HG03469 (cell line): ENCODE results near the gene TMEM187.
A peak's percentile ranks its signal among the peaks of the same experiment; 100 is the strongest.

Experiments
- ATAC-seq: cut with Tn5 transposase; IDR thresholded peaks from one replicate; pipeline ENCODE4 v1.9.1; 2021; ENCODE audit warnings: mild to moderate bottlenecking, moderate library complexity, moderate number of reproducible peaks; ENCODE audit not compliant: unreplicated experiment

Gene TMEM187

DNA sequence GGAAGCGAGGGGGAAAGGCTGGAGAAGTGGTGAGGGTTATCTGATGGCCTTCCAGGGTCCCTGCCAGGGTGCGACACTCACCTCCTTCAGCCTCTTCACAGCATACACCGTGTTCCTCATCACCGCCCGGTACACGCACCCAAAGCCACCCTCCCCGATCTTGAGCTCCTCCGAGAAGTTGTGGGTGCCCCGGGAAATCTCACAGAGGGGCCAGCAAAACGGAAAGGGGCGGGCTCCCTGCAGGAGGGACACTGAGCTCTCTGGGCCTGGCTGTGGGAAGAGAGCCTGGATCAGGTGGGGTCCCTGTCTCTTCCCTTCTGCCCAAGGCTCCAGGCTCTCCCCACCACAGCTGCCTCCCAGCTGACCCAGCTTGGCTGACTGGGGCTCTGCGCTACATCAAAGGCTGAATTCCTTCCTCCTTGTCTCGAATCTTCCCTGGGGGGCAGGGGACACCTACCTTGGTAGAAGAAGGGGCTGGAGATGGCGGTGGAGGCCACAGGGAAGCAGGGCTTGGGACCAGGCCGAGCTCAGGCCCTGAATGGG is 46.0 kb downstream of the TMEM187 start:
- no peak for ATAC-seq

DNA sequence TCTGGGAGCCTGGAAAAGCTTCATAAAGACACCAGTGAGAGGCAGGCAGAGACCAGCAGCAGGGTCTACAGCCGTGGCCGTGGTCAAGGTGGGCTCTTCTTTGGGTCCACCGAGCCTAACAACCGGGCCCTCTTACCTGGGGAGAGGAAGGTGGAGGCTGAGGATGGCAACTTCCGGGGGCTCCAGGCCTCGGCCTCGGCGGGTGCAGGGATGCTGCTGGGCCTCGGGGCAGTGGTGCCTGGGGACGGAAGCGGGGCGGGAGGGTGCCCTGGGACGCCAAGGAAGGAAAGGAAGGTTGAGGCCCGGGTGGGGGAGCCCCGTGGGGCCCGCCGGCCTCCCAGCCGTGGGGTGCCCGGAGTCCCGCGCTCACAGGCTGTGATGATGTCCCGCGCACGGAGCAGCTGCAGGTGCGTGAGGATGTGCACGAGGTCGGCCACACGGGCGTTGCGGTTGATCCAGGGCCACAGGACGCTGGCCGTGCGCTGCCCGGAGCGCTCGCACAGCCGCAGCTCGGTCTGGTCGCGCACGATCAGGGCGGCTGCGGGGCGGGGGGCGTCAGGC is 46.6 kb downstream of the TMEM187 start:
- ATAC-seq = no peak

DNA sequence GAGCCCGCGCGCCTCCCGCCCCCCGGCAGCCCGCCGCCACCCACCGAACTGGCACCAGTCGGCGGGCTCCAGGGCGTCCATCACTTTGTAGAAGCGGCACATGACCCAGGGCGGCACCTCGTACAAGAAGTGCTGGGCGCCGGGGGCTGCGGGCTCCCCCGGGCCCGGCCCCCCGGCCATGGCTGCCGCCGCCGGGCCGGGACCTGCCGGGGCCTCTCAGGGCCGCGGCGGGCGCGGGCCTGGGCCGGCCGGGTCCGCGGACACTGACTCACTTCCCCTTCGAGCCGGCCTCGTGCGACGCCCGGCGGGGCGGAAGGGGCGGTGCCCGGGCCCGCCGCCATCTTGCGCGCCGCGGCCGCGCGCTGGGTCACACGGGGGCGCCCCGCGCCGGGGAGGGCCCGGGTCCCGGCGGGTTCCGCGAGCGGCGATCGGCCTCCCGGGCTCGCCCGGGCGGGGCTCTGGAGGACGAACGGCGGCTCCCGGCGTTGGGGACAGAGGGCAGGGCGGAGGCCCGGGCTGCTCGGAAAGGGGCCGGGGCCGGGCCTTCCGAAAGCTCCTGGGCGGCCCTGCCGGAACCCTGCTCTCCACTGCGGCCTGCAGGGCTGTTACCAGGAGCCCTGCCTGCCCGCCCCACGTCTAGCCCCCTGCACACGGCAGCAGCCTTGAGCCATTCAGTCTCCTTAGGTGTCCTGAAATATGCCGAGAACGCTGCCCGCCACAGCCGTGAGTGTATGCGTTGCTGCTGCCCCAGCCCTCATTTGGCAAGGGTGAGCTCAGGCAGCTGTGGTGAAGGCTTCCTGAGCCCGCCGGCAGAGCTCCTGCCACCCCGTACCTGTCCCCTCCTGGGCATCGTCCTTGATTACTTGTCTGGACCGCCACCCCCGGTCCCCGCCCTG is 47.3 kb downstream of the TMEM187 start, which contains the start of gene IRAK1:
TSS of gene IRAK1 (minus strand) at position 270 of the 896 bp plus-strand sequence. CDS start at position 180, 90 bp downstream.
- ATAC-seq = peak; percentile 55

DNA sequence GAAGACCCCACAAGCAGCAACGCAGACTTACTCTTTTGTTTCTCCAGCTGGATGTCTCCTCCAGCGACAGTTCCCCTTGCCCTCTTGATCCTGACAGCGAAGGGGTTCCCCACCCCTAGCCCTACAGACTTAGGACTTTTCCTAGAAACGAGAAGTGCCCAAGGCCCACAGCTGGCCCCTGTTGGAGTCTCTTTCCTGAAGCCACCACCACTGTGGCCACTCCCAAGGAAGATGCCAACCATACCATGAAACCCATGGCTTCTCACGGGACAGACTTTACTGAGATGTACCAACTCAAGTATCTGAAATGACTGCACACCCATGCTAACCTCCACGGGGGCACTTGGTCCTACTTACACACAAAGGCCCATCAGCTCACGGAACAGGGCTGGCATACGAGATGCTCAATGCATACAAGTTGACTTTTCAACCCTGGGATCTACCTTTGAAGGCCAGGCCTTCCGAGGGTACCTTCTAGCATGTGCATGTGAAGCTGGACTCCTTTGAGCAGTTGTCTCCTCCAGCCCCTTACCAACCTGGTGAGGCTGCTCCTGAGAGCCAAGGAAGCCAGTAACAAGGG is 48.1 kb downstream of the TMEM187 start:
- no peak for ATAC-seq

DNA sequence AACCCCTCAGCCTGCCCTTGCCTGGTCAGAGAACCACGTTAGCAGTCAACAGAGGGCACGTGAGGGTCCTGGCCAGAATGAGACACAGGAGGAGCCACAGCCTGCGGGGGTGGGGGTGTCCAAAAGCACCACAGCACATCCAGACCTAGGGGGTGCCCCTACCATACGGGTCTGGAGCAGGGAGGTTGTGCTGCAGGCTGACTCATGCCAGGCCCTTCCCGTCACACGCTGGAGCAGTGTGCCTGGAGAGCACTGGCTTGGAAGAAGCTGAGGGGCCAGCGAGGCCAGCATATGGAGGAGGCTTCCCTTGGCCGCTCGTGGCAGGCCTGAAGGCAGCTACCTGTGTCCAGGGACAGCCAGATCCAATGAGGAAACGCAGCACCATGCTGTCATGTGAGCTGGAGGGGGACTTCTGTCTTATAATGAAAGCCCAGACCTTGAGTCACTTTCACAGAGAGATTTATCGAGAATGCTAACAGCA is 48.6 kb downstream of the TMEM187 start:
- ATAC-seq = no peak

DNA sequence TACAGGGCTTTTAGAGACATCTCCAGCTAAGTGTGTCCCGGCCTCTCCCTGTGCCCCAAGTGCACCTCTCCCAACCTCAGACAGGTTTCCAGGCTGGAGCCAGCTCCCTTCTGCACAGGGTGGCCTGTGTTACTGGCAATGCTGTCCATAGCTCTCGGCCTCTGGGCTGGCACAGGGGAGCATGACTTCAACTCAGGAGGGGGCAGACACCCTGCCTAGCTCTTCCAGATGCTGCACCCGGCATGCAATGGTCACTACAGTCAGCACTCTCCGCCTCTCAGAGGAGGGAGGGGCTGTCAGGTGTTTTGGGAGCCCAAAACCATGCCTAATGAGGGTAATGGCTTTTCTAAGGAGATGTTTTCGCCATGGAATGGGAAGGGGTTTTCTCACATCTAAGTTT is 49.6 kb downstream of the TMEM187 start:
- ATAC-seq = no peak

DNA sequence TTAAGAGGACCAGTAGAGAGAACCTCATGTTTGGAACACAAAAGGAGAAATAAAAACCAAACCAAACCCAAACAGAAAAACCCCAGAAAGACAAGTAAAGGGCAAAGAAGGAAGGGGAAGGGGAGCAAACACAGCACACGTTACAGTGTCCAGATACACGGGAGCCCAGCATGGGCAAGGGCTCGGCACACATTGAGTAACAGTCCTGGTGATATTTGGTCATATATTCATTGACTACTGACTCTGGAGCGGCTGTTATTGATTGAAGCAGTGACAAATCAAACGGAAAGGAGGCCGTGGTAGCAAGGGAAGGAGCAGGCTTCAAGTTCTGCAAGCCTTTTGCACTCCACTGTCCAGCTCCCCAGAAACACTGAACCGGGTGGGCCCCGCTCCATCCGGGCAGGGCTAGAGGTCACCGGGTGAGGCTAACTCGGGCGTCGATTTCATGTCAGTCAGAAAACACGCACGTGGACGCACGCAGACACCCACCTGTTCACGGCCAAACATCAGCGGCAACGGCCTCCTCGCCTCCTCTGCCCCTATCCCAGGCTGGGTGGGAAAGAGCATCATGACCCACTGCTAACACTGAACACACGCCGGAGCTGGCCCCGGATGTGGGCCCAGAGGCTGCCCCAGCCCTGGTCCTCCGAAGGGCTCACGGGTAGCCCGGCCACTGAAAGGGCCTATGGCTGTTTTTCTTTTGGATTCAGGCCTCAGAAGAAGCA is 50.9 kb downstream of the TMEM187 start:
- ATAC-seq = no peak

DNA sequence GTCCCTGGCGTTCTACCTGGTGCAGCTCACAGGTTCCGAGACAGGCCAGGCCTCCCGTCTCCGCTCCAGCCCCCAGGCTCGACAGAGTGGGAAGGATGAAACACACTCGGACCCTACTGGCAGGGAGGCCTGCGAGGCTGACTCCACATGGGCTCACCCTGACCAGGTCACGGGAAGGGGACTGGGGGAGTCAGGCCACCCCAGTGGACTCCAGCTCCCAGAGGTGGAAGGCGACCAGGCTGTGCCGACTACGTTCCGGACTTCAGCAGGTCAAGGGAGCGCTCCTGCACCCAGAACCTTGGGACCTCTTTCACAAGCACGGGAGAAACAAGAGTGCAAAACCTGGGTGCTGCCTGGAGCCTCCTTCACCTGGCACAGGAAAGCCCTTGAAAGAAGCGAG is 51.7 kb downstream of the TMEM187 start:
- ATAC-seq = no peak

DNA sequence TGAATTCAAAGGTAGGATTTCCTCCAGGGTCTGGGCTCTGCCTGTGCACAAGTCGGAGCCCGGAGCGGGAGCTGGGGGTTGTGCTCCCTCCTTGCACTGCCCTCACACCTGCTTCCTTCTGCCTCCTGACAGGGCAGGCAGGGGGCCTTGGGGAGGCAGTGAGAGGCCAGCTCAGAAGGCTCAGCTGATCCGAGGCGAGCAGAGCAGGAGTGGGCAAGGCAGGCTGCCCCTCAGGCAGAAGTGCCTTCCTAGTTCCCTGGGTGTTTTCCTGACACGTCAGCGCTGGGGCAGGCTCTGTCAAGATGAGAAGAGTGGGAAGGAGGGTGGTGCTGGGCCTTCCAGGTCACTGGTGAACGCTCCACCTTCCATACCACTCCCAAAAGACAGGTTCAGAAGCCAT is 52.7 kb downstream of the TMEM187 start:
- ATAC-seq = no peak

DNA sequence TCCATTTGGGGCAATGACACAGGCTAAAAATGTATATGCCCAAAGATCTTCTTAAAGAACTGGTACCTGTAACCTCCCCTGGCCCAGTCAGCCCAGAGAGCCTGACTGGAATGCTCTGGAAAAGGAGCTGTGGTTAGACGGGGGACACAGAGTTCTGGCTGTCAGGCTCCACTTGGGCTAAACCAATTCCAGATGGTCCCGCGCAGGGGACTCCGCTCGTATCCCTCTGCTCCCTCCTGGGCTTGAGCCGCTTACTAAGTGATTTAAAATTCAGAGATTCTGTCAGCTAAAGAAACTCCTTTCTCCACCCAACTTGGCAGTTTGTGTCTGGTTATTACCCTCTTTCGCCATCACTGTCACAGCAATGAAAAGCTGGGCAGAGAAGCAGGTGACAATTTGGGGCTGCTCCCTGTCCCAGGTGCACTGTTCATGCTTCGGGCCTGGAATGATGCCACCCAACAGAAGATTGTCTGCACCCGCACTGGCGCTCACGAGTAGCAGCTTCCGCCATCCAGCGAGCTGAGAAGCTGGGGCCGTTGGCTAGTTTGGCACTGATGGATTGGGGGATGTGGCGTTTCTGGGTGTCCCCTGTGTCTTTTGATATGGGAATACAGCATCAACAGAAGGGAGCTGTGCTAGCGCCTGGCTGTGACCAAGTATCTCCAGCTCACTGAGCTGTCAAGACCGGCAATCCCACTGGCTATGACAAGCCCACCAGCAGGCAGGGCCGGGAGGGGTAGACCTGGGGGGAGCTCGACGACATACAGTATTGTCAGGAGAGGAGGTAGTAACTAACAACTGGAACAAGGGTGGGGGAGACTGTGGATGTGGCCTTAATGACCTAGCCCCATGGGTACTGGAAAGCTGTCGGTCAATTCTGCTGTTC is 53.8 kb downstream of the TMEM187 start:
- ATAC-seq = no peak

DNA sequence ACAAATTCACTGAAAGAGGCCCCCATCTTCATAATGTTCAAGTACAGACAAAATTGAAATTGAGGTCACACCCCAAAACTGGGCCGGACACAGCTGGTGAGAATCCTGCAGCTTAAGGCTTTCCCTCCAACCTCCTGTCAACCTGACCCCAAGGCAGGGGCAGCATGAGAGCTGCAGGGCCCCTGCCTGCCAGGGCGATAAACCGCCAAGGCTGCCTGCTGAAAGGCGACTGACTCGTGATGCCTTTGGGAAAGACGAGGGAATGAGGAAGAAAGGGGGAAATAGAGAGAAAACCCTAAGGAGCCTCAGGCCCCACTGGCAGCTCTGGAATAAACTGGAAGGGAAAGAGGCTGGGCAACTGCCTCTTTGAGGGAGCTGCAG is 54.5 kb downstream of the TMEM187 start:
- no peak for ATAC-seq

DNA sequence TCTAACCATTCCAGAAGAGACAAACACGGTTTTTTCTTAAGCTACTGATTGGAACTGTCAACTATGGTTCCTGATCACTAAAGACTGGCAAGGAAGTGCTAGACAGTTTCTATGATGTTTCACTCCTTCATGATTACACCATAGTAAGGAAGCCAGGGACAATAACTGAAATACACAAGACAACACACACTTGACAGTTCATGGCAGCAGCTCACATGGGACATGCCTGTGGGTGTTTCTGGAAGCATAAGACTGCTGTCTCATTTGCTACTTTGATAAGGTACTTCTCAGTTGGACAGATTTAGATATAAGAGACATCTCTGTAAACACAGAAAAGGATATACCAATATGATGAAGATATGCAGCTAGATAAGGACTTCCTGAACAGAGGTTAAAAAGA is 55.4 kb downstream of the TMEM187 start:
- ATAC-seq = no peak

DNA sequence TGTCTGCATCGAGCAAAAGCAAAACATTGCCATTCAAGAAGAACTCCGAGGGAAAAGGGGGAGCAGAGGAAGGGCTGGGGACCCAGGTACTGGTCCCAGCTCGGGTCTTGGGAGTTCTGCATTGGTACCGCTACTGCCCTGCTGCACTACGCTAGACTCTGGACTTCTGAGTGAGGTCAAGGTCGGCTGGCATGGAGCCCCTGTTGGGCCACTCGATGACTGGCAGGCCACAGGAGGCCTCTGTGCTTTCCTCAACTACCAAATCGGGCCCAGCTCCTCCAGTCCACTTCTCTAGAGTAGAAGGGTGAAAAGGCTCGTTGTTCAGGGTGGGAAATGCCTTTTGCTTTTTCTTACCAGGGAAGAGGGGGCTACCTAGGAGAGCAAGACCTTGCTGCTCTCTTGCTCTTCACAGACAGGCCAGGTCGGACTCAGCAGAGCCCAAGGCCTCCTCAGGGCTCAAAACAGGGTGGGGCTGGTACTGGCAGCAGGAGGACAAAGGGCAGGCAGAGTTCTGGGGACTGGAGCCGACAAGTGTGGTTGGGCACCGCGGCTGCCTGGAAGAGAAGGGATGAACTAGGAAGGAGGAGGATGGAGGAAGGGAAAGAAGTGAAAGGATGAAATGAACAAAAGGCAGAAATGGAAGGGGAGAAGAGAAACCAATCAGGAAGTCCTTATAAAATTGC is 56.1 kb downstream of the TMEM187 start:
- no peak for ATAC-seq

DNA sequence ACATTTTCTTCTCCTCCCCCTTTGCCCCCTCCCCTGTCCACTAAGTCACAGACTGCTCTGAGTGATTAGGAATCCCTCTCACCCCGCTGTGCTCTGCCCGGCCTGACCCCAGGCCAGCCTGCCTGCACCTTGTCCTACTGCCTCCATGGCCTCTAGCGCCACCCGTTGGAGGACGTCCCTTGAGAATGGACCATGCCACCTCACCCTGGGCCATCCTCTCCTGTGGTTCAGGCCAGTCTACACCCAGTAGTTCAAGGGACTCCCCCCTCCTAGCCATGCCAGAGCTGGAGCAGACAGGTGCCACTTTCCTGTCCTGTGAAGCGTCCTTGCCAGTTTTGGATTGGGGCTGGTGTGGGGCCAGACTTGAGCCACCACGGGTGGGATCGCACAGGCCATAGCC is 56.9 kb downstream of the TMEM187 start:
- ATAC-seq = no peak

DNA sequence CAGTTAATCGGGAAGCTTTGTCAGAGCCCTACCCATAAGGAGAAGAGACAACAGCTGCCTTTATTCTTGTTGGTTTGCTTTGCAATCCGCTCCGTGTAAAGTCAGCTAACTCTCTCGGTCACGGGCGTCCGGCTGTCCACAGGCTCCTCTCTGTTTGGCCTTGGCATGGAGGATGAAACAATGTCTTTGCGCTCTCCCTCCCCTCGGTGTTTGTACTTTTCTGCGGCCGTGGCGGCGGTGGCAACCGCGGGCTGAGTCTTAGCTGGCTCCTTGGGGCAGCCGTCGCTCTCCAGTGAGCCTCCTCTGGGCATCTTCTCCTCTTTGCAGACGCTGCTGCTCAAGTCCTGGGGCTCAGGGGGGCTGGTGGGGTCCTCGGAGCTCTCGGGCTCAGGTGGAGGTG is 57.7 kb downstream of the TMEM187 start:
- ATAC-seq = no peak

DNA sequence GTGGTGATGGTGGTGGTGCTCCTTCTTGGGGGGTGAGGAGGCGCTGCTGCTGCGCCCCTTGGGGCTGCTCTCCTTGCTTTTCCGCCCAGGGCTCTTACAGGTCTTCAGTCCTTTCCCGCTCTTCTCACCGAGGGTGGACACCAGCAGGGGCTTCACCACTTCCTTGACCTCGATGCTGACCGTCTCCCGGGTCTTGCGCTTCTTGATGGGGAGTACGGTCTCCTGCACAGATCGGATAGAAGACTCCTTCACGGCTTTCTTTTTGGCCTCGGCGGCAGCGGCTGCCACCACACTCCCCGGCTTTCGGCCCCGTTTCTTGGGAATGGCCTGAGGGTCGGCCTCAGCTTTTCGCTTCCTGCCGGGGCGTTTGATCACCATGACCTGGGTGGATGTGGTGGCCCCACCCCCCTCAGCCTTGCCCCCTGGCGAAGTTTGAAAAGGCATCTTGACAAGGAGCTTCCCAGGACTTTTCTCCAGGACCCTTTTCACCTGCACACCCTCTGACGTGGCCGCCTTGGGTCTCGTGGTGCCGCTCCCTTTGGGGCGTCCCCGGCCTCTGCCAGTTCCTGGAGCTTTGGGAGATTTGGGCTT is 58.3 kb downstream of the TMEM187 start:
- ATAC-seq = no peak

DNA sequence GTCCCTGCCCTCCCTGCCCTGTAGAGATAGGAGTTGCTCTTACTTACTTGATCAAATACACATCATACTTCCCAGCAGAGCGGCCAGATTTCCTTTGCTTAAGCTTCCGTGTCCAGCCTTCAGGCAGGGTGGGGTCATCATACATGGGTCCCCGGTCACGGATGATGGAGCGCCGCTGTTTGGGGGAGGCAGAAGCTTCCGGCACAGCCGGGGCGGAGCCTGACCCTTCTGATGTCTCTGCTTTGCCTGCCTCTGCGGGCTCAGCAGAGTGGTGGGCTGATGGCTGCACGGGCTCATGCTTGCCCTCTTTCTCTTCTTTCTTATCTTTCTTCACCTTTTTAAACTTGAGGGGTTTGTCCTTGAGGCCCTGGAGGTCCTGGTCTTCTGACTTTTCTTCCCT is 59.6 kb downstream of the TMEM187 start:
- no peak for ATAC-seq

DNA sequence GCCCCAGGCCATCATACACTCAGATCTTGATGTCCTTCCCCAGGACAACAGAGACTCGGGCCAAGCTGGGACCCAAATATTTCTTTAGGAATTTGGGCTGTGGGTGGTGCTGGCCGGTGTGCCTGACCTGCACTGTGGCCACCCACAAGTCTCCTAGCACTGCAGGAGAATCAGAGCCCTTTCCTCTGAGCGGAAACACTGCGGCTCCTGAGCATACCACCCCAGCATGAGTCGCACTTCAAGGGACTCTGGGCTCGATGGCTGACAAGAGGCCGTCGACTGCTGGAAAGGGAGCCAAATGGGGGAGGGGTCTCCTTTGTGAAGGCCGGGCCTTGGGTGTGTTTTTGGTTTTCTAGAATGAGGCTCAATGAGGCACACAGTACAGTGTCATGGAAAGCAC is 60.1 kb downstream of the TMEM187 start:
- ATAC-seq = no peak
